Right lobe of liver (tissue), 4 donors: ENCODE data around the gene ARSG.

Source experiments
- POLR2A ChIP-seq: fragments of 450-650 bp; IDR thresholded peaks from one replicate; pipeline ENCODE4 v1.6.1; 2017; ENCODE audit warnings: antibody characterized with exemption, mild to moderate bottlenecking
- TF ChIP-seq, protein P1 (sequence below), 4 donors: fragments of 200-600 bp in 3 of 4; fragments of 450-650 bp in 1 of 4; IDR thresholded peaks; one replicate each; pipeline versions ENCODE4 v1.5.1 to v1.8.0; 2016 to 2022; ENCODE audit warnings: antibody characterized with exemption in 4 of 4, mild to moderate bottlenecking in 2 of 4
- donor health status: DM: no; HTN: no; CAD: no.
- donor health status: DM: no; HTN: no; CAD: no.
- donor health status: DM: no; HTN: yes; CAD: no.

DNA sequence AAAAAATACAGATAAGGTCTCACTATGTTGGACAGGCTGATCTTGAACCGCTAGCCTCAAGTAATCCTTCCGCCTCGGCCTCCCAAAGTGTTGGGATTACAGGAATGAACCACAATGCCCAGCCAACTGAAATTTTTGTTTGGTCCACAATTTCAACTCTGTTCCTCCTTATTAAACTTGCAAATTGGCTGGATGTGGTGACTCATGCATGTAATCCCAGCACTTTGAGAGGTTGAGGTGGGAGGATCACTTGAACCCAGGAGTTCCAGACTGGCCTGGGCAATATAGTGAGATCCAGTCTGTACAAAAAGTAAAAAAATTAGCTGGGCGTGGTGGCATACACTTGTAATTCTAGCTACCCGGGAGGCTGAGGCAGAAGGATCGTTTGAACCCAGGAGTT, 13.4 kb downstream of the ARSG start:
- TF ChIP-seq, protein P1, sequence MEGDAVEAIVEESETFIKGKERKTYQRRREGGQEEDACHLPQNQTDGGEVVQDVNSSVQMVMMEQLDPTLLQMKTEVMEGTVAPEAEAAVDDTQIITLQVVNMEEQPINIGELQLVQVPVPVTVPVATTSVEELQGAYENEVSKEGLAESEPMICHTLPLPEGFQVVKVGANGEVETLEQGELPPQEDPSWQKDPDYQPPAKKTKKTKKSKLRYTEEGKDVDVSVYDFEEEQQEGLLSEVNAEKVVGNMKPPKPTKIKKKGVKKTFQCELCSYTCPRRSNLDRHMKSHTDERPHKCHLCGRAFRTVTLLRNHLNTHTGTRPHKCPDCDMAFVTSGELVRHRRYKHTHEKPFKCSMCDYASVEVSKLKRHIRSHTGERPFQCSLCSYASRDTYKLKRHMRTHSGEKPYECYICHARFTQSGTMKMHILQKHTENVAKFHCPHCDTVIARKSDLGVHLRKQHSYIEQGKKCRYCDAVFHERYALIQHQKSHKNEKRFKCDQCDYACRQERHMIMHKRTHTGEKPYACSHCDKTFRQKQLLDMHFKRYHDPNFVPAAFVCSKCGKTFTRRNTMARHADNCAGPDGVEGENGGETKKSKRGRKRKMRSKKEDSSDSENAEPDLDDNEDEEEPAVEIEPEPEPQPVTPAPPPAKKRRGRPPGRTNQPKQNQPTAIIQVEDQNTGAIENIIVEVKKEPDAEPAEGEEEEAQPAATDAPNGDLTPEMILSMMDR (IDR thresholded peaks at IDR 0.05) = no peak
- TF ChIP-seq POLR2A = no peak
